Measurements from ENCODE around the gene GLS. TPM values are rescaled to one million over a fixed set of nuclear protein-coding genes. Genes with fewer than 3 reads are reported as not detected.

Gene GLS
- total and polyA plus RNA-seq, 2 donors (not counting 3 experiments of a cell fraction or from before 2014, with no cell fraction given), result 49.0 to 183 TPM

- Histone ChIP-seq H3K9me3 (replicated peaks; ENCODE audit: control insufficient read depth, insufficient read depth, low read length) (no peaks in the 10 kb centered on the region), H3K27ac (ENCODE audit: insufficient read depth, low read depth, low read length) (no peak overlapping the region), H3K27me3 (ENCODE audit: control insufficient read depth in 2 of 2, insufficient read depth in 2 of 2, low read length in 2 of 2) (no peaks in the 10 kb centered on the region), H3K79me2 (ENCODE audit: control insufficient read depth, insufficient read depth, low read length) (peaks cover 17% of the 10 kb centered on the region), H4K20me1 (replicated peaks; ENCODE audit: control insufficient read depth, extremely low read depth, insufficient read depth, low read length) (no peaks in the 10 kb centered on the region), H3K4me1 (ENCODE audit: control insufficient read depth, extremely low read depth, insufficient read depth, low read length) (peaks cover 9% of the 10 kb centered on the region), H3K9ac (replicated peaks; ENCODE audit: extremely low read depth, insufficient read depth, low read length) (no peak overlapping the region), H3K36me3 (ENCODE audit: control insufficient read depth in 2 of 2, extremely low read depth in 1 of 2, insufficient read depth in 2 of 2, low read length in 2 of 2) (peaks cover 27 to 37% of the 10 kb centered on the region in 2 experiments), H3K4me3 (replicated peaks in 1 of 3; ENCODE audit: insufficient read depth in 1 of 3, low read depth in 1 of 3, low read length in 3 of 3) (no peak overlapping the region), H3K4me2 (ENCODE audit: insufficient read depth, low read length) (no peak overlapping the region), H3K9me1 (replicated peaks; ENCODE audit: control insufficient read depth, extremely low read depth, insufficient read depth, low read length) (no peaks in the 10 kb centered on the region), H2AFZ (ENCODE audit: low read depth, low read length) (no peak overlapping the region)
- ChIA-PET POLR2A (no interaction called here), CTCF (interaction anchor here (1.1 kb wide), 1 partner anchor 158 kb away, joined by 4 read pairs; no protein-coding TSS in a partner anchor)
- FAIRE-seq, result no peak
- intact Hi-C loops (cut with micrococcal nuclease), result loop anchor here (1.0 kb wide), 1 partner anchor 12 kb away; no protein-coding TSS in a partner anchor
- no TSS peak for BruUV-seq (replicated peaks)
- TF ChIP-seq GATA2 (IDR thresholded peaks at IDR 0.05; ENCODE audit: insufficient read depth, insufficient read length, low read depth, low read length), result no peak
- no peak for TF ChIP-seq EZH2 (IDR thresholded peaks at IDR 0.05; ENCODE audit: borderline replicate concordance, low read depth, low read length, severe bottlenecking)
- no peak for TF ChIP-seq POLR2AphosphoS5 (IDR thresholded peaks at IDR 0.05; ENCODE audit: insufficient read depth, low read depth, low read length)
- TF ChIP-seq FOS (IDR thresholded peaks at IDR 0.05; ENCODE audit: borderline replicate concordance, insufficient read depth, low read length), result no peak
- no peak for TF ChIP-seq MAX (IDR thresholded peaks at IDR 0.05; ENCODE audit: insufficient read depth, insufficient read length)
- no peak for TF ChIP-seq MYC (IDR thresholded peaks at IDR 0.05; ENCODE audit: low read depth, low read length)
- no peak for TF ChIP-seq JUN (IDR thresholded peaks at IDR 0.05; ENCODE audit: borderline replicate concordance, insufficient read depth, insufficient read length, low read depth)
- dilution Hi-C loops (cut with MboI; ENCODE audit: extremely low pct_ligation_motif_present, low sequenced_read_pairs), result no loop called here
- DNase-seq (ENCODE audit: low read depth, low spot score), result no peak
Observed at GRCh38 chr2:191008286-191008685, 127.7 kb downstream of the GLS start.

Data from endothelial cell of umbilical vein (primary cell).